NCI-H345 (cell line): ENCODE measurements around the gene TERT.

Source experiments
- DNase-seq: peaks from one replicate; lab custom pipeline; 2025; lab: John Stamatoyannopoulos, UW

TERT gene

GRCh38 chr5:1318659-1319251, 23.9 kb upstream of the TERT start:
- peak; percentile 85 for DNase-seq

GRCh38 chr5:1317921-1318565, 23.2 kb upstream of the TERT start:
- DNase-seq, result no peak

- DNase-seq, result no peak
Measured at GRCh38 chr5:1316588-1317340, 21.9 kb upstream of the TERT start.

- DNase-seq, result peak; percentile 99
Measured at GRCh38 chr5:1315709-1316587, 21.1 kb upstream of the TERT start.

- DNase-seq, result no peak
Measured at GRCh38 chr5:1315018-1315708, 20.3 kb upstream of the TERT start.

GRCh38 chr5:1314564-1314982, 19.7 kb upstream of the TERT start:
- no peak for DNase-seq

GRCh38 chr5:1312993-1313833, 18.3 kb upstream of the TERT start:
- DNase-seq, result peak; percentile 71

GRCh38 chr5:1312206-1312605, 17.3 kb upstream of the TERT start:
- no peak for DNase-seq

GRCh38 chr5:1311439-1312055, 16.7 kb upstream of the TERT start:
- DNase-seq, result no peak

- DNase-seq, result no peak
Measured at GRCh38 chr5:1310118-1310517, 15.2 kb upstream of the TERT start.

GRCh38 chr5:1304033-1304432, 9.2 kb upstream of the TERT start:
- no peak for DNase-seq

- no peak for DNase-seq
Measured at GRCh38 chr5:1302258-1302657, 7.4 kb upstream of the TERT start.

GRCh38 chr5:1300581-1301083, 5.8 kb upstream of the TERT start:
- no peak for DNase-seq

GRCh38 chr5:1299961-1300360, 5.1 kb upstream of the TERT start:
- DNase-seq, result no peak

- no peak for DNase-seq
Measured at GRCh38 chr5:1299511-1299850, 4.6 kb upstream of the TERT start.

GRCh38 chr5:1298723-1299510, 4.0 kb upstream of the TERT start:
- DNase-seq, result no peak

- DNase-seq, result no peak
Measured at GRCh38 chr5:1298067-1298551, 3.2 kb upstream of the TERT start.

GRCh38 chr5:1297243-1297642, 2.4 kb upstream of the TERT start:
- DNase-seq, result peak; percentile 36

GRCh38 chr5:1295650-1296037, 776 bp upstream of the TERT start:
- no peak for DNase-seq
